Measurements from ENCODE around the gene COX7A2.

DNA sequence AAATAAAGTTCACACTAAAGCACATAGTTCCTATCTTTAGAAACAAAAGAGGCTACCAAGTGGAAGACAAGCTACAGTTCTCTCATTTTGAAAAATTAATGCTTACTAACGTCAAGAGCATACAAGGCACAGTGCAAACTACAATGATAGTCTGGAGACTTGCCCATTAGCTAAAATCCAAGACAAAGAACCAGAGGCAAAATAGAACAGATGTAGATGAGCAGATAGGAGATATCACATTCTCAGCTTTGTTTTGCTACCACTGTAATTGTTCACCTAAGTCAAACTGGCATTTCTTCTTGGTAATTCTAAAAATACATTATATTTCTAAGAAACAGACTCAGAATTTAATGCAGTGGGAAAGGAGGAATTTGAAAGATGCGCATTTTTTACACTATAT, 35.8 kb upstream of the COX7A2 start:
- no peak for TF ChIP-seq CTCF (optimal IDR thresholded peaks at IDR 0.05 in 1 of 3, IDR thresholded peaks at IDR 0.05 in 1 of 3, conservative IDR thresholded peaks at IDR 0.05 in 1 of 3; ENCODE audit: extremely low read depth in 1 of 3, insufficient read depth in 2 of 3, low read length in 3 of 3)
- no peak for TF ChIP-seq EZH2 (IDR thresholded peaks at IDR 0.05; ENCODE audit: low read length)

All from keratinocyte (primary cell).